Measurements from ENCODE around the gene MDM2. TPM values are rescaled to one million over a fixed set of nuclear protein-coding genes. Genes with fewer than 3 reads are reported as not detected.

Gene MDM2
- total and polyA plus RNA-seq, 10 donors: 41.5 to 248 (median 111) TPM

DNA sequence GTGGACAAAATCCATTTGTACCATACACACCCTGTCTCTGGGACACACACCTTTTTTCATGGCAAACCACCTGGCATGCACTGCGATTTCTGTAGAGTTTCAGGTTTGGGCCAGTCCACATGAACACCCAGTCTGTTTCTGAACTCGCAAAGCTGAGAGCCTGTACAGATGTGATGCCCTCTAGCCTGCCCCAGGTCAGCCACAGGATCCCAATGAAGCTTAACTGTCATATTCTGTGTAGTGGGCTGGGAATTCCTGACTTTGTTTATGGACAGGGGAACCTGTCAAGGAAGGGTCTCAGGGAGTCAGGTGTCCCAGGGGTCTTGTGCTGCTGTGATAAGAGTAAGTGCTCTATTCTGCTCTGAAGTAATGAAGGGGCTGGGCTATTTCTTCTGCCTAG is 85.2 kb downstream of the MDM2 start:
- no peak overlapping the region for H3K27ac ChIP-seq
- H3K4me3 ChIP-seq: no peak overlapping the region
- 92 to 100% (median 98%) methylated on average over 2 of the region's 2 CpGs for WGBS, 5 donors
- no peaks in the 10 kb centered on the region for H3K9me3 ChIP-seq
- peaks cover 0 to 45% (median 21%) of the 10 kb centered on the region in 6 donors for H3K4me1 ChIP-seq
- H3K27me3 ChIP-seq (replicated peaks in 1 of 7): no peaks in the 10 kb centered on the region
- no peak for DNase-seq
- intact Hi-C loops (cut with DNase I; ENCODE audit: low total_unique reads): no loop called here
- H3K36me3 ChIP-seq: no peaks in the 10 kb centered on the region
- no peak for TF ChIP-seq POLR2AphosphoS5 (IDR thresholded peaks at IDR 0.05)
- no peak for TF ChIP-seq POLR2A (IDR thresholded peaks at IDR 0.05)
- TF ChIP-seq, protein P1, sequence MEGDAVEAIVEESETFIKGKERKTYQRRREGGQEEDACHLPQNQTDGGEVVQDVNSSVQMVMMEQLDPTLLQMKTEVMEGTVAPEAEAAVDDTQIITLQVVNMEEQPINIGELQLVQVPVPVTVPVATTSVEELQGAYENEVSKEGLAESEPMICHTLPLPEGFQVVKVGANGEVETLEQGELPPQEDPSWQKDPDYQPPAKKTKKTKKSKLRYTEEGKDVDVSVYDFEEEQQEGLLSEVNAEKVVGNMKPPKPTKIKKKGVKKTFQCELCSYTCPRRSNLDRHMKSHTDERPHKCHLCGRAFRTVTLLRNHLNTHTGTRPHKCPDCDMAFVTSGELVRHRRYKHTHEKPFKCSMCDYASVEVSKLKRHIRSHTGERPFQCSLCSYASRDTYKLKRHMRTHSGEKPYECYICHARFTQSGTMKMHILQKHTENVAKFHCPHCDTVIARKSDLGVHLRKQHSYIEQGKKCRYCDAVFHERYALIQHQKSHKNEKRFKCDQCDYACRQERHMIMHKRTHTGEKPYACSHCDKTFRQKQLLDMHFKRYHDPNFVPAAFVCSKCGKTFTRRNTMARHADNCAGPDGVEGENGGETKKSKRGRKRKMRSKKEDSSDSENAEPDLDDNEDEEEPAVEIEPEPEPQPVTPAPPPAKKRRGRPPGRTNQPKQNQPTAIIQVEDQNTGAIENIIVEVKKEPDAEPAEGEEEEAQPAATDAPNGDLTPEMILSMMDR (IDR thresholded peaks at IDR 0.05 in 8 of 11, conservative IDR thresholded peaks at IDR 0.05 in 3 of 11): no peak

DNA sequence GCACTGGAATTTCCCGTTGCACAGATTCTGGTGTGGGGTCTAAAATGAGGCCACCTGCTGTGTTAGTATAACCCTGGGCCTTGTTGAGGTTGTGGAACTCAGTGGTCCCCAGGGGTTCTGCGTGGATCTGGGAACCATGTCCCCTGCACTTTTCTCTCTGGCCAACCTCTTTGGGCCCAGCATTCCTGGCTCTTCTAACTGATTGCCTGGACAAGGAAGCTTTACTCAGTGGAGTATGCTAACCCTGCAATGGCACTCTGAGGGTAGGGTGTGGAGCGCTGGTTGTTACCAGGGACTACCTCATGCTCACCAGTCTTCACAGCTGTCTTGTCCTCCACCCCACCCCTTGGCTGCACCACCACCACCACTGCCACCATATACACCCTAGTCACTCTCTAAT is 85.8 kb downstream of the MDM2 start:
- intact Hi-C loops (cut with DNase I; ENCODE audit: low total_unique reads): no loop called here
- Histone ChIP-seq H3K36me3 (no peaks in the 10 kb centered on the region), H3K9me3 (no peaks in the 10 kb centered on the region), H3K27ac (no peak overlapping the region), H3K4me3 (no peak overlapping the region), H3K4me1 (peaks cover 0 to 50% (median 23%) of the 10 kb centered on the region in 6 donors), H3K27me3 (replicated peaks in 1 of 7) (no peaks in the 10 kb centered on the region)
- DNase-seq: no peak
- 85 to 97% (median 95%) methylated on average over 3 of the region's 3 CpGs for WGBS, 5 donors
- no peak for TF ChIP-seq POLR2AphosphoS5 (IDR thresholded peaks at IDR 0.05)
- no peak for TF ChIP-seq POLR2A (IDR thresholded peaks at IDR 0.05)
- TF ChIP-seq, protein P1 (IDR thresholded peaks at IDR 0.05 in 8 of 11, conservative IDR thresholded peaks at IDR 0.05 in 3 of 11): no peak

DNA sequence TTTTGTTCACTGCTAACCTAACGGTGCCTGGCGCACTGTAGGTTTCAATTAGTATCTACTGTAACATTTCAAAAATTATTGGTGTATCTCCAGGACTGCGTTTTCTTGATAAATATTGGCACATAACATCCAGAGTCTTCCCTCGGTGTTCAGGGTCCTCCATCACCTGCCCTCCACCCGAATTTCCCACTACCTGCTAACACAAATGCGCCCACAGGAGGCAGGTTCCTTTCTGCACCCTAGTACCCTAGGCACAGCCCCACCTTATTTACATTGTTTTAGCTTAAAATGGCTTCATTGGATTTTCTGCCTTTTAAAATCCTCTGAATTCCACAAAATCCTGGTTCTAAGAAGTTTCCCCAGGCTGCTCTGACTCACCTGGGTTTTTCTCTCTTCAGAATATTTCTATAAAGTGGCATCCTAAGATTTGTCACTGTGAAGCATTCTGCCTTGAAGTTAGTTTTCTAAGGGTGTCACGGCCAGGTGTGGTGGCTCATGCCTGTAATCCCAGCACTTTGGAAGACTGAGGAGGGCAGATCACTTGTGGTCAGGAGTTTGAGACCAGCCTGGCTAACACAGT is 86.4 kb downstream of the MDM2 start:
- Histone ChIP-seq H3K4me1 (peaks cover 0 to 53% (median 23%) of the 10 kb centered on the region in 6 donors), H3K27me3 (replicated peaks in 1 of 7) (no peaks in the 10 kb centered on the region), H3K27ac (no peak overlapping the region), H3K9me3 (no peaks in the 10 kb centered on the region), H3K36me3 (no peaks in the 10 kb centered on the region), H3K4me3 (no peak overlapping the region)
- DNase-seq: no peak
- TF ChIP-seq, protein P1 (IDR thresholded peaks at IDR 0.05 in 8 of 11, conservative IDR thresholded peaks at IDR 0.05 in 3 of 11): no peak
- TF ChIP-seq POLR2A (IDR thresholded peaks at IDR 0.05): no peak
- WGBS, 5 donors: 90 to 98% (median 94%) methylated on average over 7 of the region's 7 CpGs
- intact Hi-C loops (cut with DNase I; ENCODE audit: low total_unique reads): no loop called here

DNA sequence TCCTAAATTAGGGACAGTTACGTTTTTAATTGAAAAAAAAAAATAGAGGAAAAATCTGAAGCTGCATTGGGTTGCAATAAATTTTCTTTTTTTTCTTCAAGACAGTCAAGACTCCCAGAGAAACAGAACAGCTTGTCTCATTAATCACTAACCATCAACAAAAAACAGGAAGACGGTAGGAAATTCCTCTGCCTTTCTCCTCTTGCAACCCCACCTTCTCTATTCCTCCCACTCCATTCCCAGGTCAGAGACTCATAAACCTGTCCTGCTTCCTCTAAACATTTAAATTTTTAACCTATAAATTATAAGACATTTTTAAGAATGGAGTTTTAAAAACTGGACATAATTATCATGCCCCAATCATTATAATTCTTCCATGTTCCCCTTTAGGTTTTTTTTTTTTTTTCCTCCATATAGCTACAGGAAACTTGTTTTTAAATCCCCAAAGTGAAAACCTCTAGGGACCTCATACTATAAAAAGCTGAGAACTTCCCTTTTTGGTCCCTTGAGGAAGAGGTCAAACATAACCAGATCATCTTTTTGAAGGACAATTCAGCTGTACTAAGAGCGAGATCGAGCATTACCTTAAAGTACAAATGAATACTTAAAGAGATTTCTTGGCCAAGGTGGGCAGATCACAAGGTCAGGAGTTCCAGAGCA is 89.0 kb downstream of the MDM2 start:
- intact Hi-C loops (cut with DNase I; ENCODE audit: low total_unique reads): no loop called here
- DNase-seq: no peak
- H3K27me3 ChIP-seq (replicated peaks in 1 of 7): no peaks in the 10 kb centered on the region
- 35 to 39% (median 36%) methylated on average over 4 of the region's 4 CpGs for WGBS, 5 donors
- H3K9me3 ChIP-seq: no peaks in the 10 kb centered on the region
- TF ChIP-seq, protein P1 (IDR thresholded peaks at IDR 0.05 in 8 of 11, conservative IDR thresholded peaks at IDR 0.05 in 3 of 11): no peak
- TF ChIP-seq POLR2AphosphoS5 (IDR thresholded peaks at IDR 0.05): no peak
- no peak for TF ChIP-seq POLR2A (IDR thresholded peaks at IDR 0.05)
- H3K36me3 ChIP-seq: no peaks in the 10 kb centered on the region
- H3K4me1 ChIP-seq: peaks cover 0 to 34% (median 22%) of the 10 kb centered on the region in 6 donors
- no peak overlapping the region for H3K4me3 ChIP-seq
- H3K27ac ChIP-seq: no peak overlapping the region

Measured in spleen (tissue), 11 donors.